Panc1 (cell line): ENCODE data around the gene PRM3. TPM values are rescaled to one million over a fixed set of nuclear protein-coding genes. Genes with fewer than 3 reads are reported as not detected.

ENCODE experiments used
- ATAC-seq: fragments of 200-7000 bp; cut with Tn5 transposase; 2 replicates; pipeline ENCODE4 v1.9.1; 2020; ENCODE audit warnings: mild to moderate bottlenecking, moderate library complexity
- BruUV-seq: library from RNA; stranded (reverse); fragments of 400-500 nt; replicated peaks from 2 replicates; lab custom pipeline; 2021; lab: Mats Ljungman, UMichigan
- CTCF ChIA-PET: fragments of 300-600 bp; sonication (Branson Sonifier 250); formaldehyde crosslinking; loops from one replicate; lab custom pipeline; 2022; ENCODE audit warnings: antibody characterized with exemption; lab: Charles Lee
- POLR2A ChIA-PET: fragments of 300-600 bp; sonication (Branson Sonifier 250); formaldehyde crosslinking; loops from one replicate; lab custom pipeline; 2022; ENCODE audit warnings: antibody characterized with exemption; lab: Charles Lee
- DNase-seq: peaks from one replicate; pipeline ENCODE4 v3.0.0-alpha.2; 2010; ENCODE audit warnings: low read depth, low spot score
- H3K27ac ChIP-seq: 2 replicates; pipeline ENCODE4 v1.5.1; 2011; ENCODE audit warnings: mild to moderate bottlenecking, low read length, inconsistent platforms
- H3K27me3 ChIP-seq: fragments of 200-500 bp; sonication (Bioruptor generic); 2 replicates; pipeline ENCODE4 v1.6.0; 2014; ENCODE audit warnings: low read length, inconsistent platforms; ENCODE audit not compliant: control insufficient read depth, insufficient read depth
- H3K36me3 ChIP-seq: fragments of 200-500 bp; sonication (Bioruptor generic); 2 replicates; pipeline ENCODE4 v1.5.1; 2014; ENCODE audit warnings: inconsistent platforms, mild to moderate bottlenecking, low read length, moderate library complexity; ENCODE audit not compliant: control insufficient read depth, insufficient read depth
- H3K4me1 ChIP-seq: 2 replicates; pipeline ENCODE4 v1.5.1; 2011; ENCODE audit warnings: inconsistent platforms, mild to moderate bottlenecking, low read length, moderate library complexity; ENCODE audit not compliant: control insufficient read depth, insufficient read depth
- H3K4me3 ChIP-seq, 2 experiments: 2 replicates each; pipeline ENCODE4 v1.5.1; 2011 to 2012; ENCODE audit warnings: low read depth in 2 of 2, low read length in 2 of 2, mild to moderate bottlenecking in 2 of 2, inconsistent platforms in 1 of 2, moderate library complexity in 1 of 2
- H3K9me3 ChIP-seq: fragments of 200-500 bp; sonication (Bioruptor generic); 2 replicates; pipeline ENCODE4 v1.5.1; 2014; ENCODE audit warnings: low read depth, mild to moderate bottlenecking, inconsistent platforms, low read length, moderate library complexity; ENCODE audit not compliant: control insufficient read depth, insufficient read depth
- CTCF ChIP-seq: fragments of 450-650 bp; IDR thresholded peaks from 2 replicates; pipeline ENCODE4 v1.5.1; 2017; ENCODE audit warnings: mild to moderate bottlenecking
- POLR2AphosphoS5 ChIP-seq: IDR thresholded peaks from 2 replicates; pipeline ENCODE4 v1.6.1; 2012; ENCODE audit warnings: mild to moderate bottlenecking, low read depth, low read length, moderate library complexity
- SIN3A ChIP-seq: IDR thresholded peaks from 2 replicates; pipeline ENCODE4 v1.6.1; 2012; ENCODE audit warnings: low read depth, mild to moderate bottlenecking, low read length, moderate library complexity, borderline replicate concordance; ENCODE audit not compliant: insufficient read depth
- TCF7L2 ChIP-seq: IDR thresholded peaks from 2 replicates; pipeline ENCODE4 v1.6.1; 2011; ENCODE audit warnings: mild to moderate bottlenecking, low read depth, low read length, inconsistent platforms
- in situ Hi-C: cut with HindIII; loops from 2 replicates; pipeline ENCODE4 v1.10.0; 2016; ENCODE audit warnings: low sequenced_read_pairs, low pct_unique_long_range_greater_than_20kb
- intact Hi-C: fragments of 100-400 bp; cut with micrococcal nuclease; formaldehyde crosslinking; loops from one replicate; pipeline ENCODE4 v1.10.0; 2022; ENCODE audit not compliant: unreplicated experiment
- total RNA-seq: library from RNA; stranded (reverse); gene quantifications from one replicate; pipeline ENCODE4 v1.2.1, GENCODE V29; 2021; ENCODE audit not compliant: unreplicated experiment
- TF ChIP-seq, protein P1 (sequence below), 2 experiments: IDR thresholded peaks; 2 replicates each; pipeline ENCODE4 v1.6.1; 2011 to 2012; ENCODE audit warnings: low read depth in 2 of 2, control low read depth in 1 of 2, low read length in 1 of 2, mild to moderate bottlenecking in 1 of 2, moderate library complexity in 1 of 2; ENCODE audit not compliant: insufficient read depth in 1 of 2

The PRM3 gene
- total RNA-seq, 1 experiment from 2014 or later = not detected

GRCh38 chr16:11308493-11309283 is 35.3 kb upstream of the PRM3 start:
- Histone ChIP-seq H3K9me3 (no peaks in the 10 kb centered on the region), H3K27me3 (no peaks in the 10 kb centered on the region), H3K4me3 (no peak overlapping the region), H3K36me3 (no peaks in the 10 kb centered on the region), H3K4me1 (peaks cover 21% of the 10 kb centered on the region), H3K27ac (no peak overlapping the region)
- DNase-seq = no peak
- POLR2A ChIA-PET = no interaction called here
- CTCF ChIA-PET = interaction anchor here (0.7 kb wide), 1 partner anchor 351 kb away, joined by 3 read pairs; no protein-coding TSS in a partner anchor
- intact Hi-C loops = no loop called here
- in situ Hi-C loops = no loop called here
- TF ChIP-seq, protein P1, sequence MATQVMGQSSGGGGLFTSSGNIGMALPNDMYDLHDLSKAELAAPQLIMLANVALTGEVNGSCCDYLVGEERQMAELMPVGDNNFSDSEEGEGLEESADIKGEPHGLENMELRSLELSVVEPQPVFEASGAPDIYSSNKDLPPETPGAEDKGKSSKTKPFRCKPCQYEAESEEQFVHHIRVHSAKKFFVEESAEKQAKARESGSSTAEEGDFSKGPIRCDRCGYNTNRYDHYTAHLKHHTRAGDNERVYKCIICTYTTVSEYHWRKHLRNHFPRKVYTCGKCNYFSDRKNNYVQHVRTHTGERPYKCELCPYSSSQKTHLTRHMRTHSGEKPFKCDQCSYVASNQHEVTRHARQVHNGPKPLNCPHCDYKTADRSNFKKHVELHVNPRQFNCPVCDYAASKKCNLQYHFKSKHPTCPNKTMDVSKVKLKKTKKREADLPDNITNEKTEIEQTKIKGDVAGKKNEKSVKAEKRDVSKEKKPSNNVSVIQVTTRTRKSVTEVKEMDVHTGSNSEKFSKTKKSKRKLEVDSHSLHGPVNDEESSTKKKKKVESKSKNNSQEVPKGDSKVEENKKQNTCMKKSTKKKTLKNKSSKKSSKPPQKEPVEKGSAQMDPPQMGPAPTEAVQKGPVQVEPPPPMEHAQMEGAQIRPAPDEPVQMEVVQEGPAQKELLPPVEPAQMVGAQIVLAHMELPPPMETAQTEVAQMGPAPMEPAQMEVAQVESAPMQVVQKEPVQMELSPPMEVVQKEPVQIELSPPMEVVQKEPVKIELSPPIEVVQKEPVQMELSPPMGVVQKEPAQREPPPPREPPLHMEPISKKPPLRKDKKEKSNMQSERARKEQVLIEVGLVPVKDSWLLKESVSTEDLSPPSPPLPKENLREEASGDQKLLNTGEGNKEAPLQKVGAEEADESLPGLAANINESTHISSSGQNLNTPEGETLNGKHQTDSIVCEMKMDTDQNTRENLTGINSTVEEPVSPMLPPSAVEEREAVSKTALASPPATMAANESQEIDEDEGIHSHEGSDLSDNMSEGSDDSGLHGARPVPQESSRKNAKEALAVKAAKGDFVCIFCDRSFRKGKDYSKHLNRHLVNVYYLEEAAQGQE (IDR thresholded peaks at IDR 0.05; ENCODE audit: insufficient read depth in 1 of 2, low read depth in 2 of 2, low read length in 1 of 2) = no peak
- TF ChIP-seq SIN3A (no peak), POLR2AphosphoS5 (no peak), TCF7L2 (no peak), CTCF (no peak)
- peak; percentile 32; the same call in 1 of the 2 replicates for ATAC-seq
- BruUV-seq = no TSS peak

DNA sequence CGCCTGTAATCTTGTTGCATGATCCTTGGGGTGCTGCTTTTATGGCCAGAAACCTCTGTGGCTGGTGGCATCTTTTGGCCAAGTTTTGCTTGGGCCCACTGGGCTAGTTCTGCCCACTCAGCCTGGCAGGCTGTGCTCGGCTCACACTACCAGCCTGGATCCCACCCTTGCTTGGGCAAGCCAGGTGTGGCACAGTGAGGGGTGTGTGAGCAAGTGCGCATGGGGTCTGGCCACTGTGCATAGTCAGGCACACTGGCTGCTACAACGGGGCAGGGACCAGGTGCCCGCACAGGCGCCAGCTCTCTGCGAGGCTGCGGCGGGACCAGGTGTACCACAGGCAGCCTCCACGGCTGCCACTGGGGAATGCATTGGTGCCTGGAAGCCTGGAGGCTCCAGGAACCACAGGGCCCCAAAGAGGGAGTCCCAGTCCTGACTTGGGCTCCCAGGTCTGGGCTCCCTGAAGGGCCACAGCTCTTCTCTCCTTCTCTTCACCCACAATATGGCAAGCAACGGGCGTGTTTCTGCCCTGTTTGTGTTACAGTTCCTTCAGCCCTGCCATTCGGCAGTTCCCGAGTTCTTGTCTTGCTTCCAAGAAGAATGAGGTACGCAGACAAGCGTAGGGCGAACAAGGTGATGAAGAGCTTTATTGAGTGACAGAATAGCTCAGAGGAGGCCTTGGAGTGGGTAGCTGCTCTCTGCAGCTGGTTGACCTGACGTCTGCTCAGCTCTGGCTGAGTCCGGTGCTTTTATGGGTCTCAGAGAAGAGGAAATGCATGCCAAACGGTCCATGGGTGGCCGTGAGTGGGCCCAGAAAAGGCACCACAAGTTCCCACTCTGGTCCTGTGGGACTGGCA is 34.4 kb upstream of the PRM3 start:
- no peak overlapping the region for H3K4me3 ChIP-seq
- DNase-seq (no peak), ATAC-seq (no peak)
- intact Hi-C loops = no loop called here
- H3K27me3 ChIP-seq = no peaks in the 10 kb centered on the region
- peaks cover 14% of the 10 kb centered on the region for H3K4me1 ChIP-seq
- H3K36me3 ChIP-seq = no peaks in the 10 kb centered on the region
- no peaks in the 10 kb centered on the region for H3K9me3 ChIP-seq
- no peak overlapping the region for H3K27ac ChIP-seq
- POLR2A ChIA-PET = no interaction called here
- TF ChIP-seq, protein P1 (IDR thresholded peaks at IDR 0.05; ENCODE audit: insufficient read depth in 1 of 2, low read depth in 2 of 2, low read length in 1 of 2) = no peak
- TF ChIP-seq TCF7L2 = no peak
- no peak for TF ChIP-seq CTCF
- no peak for TF ChIP-seq POLR2AphosphoS5
- no peak for TF ChIP-seq SIN3A
- in situ Hi-C loops = no loop called here
- BruUV-seq = no TSS peak
- CTCF ChIA-PET = interaction anchor here (0.7 kb wide), 1 partner anchor 350 kb away, joined by 3 read pairs; no protein-coding TSS in a partner anchor
